Liver (tissue), 9 donors: Measurements from ENCODE around the gene ARHGEF12. TPM values are rescaled to one million over a fixed set of nuclear protein-coding genes. Genes with fewer than 3 reads are reported as not detected.

Source experiments
- DNase-seq: peaks from one replicate; pipeline ENCODE4 v3.0.0-alpha.2; 2017; ENCODE audit warnings: low spot score
- H3K27ac ChIP-seq, 2 donors: one replicate each; pipeline ENCODE4 v1.7.0; 2013; ENCODE audit warnings: inconsistent platforms in 2 of 2, low read length in 2 of 2, control low read depth in 1 of 2, low read depth in 1 of 2, mild to moderate bottlenecking in 1 of 2
- H3K27me3 ChIP-seq, 4 donors: one replicate each; pipeline versions ENCODE4 v1.6.1 to v1.7.0; 2013; ENCODE audit warnings: low read length in 3 of 4, inconsistent platforms in 1 of 4, mild to moderate bottlenecking in 1 of 4, moderate library complexity in 1 of 4; ENCODE audit not compliant: control insufficient read depth in 4 of 4, insufficient read depth in 4 of 4
- H3K36me3 ChIP-seq, 4 donors: one replicate each; pipeline versions ENCODE4 v1.6.1 to v1.7.0; 2013; ENCODE audit warnings: low read length in 3 of 4, mild to moderate bottlenecking in 3 of 4, low read depth in 1 of 4, moderate library complexity in 1 of 4; ENCODE audit not compliant: control insufficient read depth in 4 of 4, insufficient read depth in 3 of 4
- H3K4me1 ChIP-seq, 4 donors: one replicate each; pipeline versions ENCODE4 v1.6.1 to v1.7.0; 2013; ENCODE audit warnings: low read length in 3 of 4, mild to moderate bottlenecking in 3 of 4, moderate library complexity in 1 of 4; ENCODE audit not compliant: control insufficient read depth in 4 of 4, insufficient read depth in 4 of 4
- H3K4me3 ChIP-seq, 3 donors: one replicate each; pipeline versions ENCODE4 v1.6.1 to v1.7.0; 2013; ENCODE audit warnings: low read length in 3 of 3, control low read depth in 1 of 3, low read depth in 1 of 3, mild to moderate bottlenecking in 1 of 3
- H3K9ac ChIP-seq, 2 donors: one replicate each; pipeline ENCODE4 v1.7.0; 2013; ENCODE audit warnings: low read length in 2 of 2, mild to moderate bottlenecking in 2 of 2, moderate library complexity in 2 of 2, control low read depth in 1 of 2, low read depth in 1 of 2
- H3K9me3 ChIP-seq, 4 donors: one replicate each; pipeline versions ENCODE4 v1.6.1 to v1.7.0; 2013; ENCODE audit warnings: low read length in 3 of 4; ENCODE audit not compliant: control insufficient read depth in 4 of 4
- ATF3 ChIP-seq: IDR thresholded peaks from 2 replicates; pipeline ENCODE4 v1.6.1; 2016; ENCODE audit warnings: antibody characterized with exemption
- FOXA1 ChIP-seq: IDR thresholded peaks from 2 replicates; pipeline ENCODE4 v1.6.1; 2016; ENCODE audit warnings: antibody characterized with exemption
- FOXA2 ChIP-seq: IDR thresholded peaks from 2 replicates; pipeline ENCODE4 v1.6.1; 2016; ENCODE audit warnings: antibody characterized with exemption
- HNF4A ChIP-seq, 2 donors: conservative IDR thresholded peaks; 2 replicates each; pipeline ENCODE4 v1.6.1; 2016; ENCODE audit warnings: antibody characterized with exemption in 2 of 2, mild to moderate bottlenecking in 2 of 2
- JUND ChIP-seq, 2 donors: IDR thresholded peaks; 2 replicates each; pipeline ENCODE4 v1.6.1; 2016; ENCODE audit warnings: antibody characterized with exemption in 2 of 2
- MAX ChIP-seq: IDR thresholded peaks from 2 replicates; pipeline ENCODE4 v1.6.1; 2016; ENCODE audit warnings: antibody characterized with exemption
- NR2F2 ChIP-seq: IDR thresholded peaks from 2 replicates; pipeline ENCODE4 v1.6.1; 2016; ENCODE audit warnings: antibody characterized with exemption
- RAD21 ChIP-seq, 2 donors: IDR thresholded peaks; 2 replicates each; pipeline ENCODE4 v1.6.1; 2016; ENCODE audit warnings: antibody characterized with exemption in 2 of 2, mild to moderate bottlenecking in 2 of 2
- REST ChIP-seq: IDR thresholded peaks from 2 replicates; pipeline ENCODE4 v1.6.1; 2016; ENCODE audit warnings: antibody characterized with exemption, mild to moderate bottlenecking
- RXRA ChIP-seq, 2 donors: IDR thresholded peaks; 2 replicates each; pipeline ENCODE4 v1.6.1; 2017 to 2018; ENCODE audit warnings: antibody characterized with exemption in 2 of 2, mild to moderate bottlenecking in 1 of 2
- SP1 ChIP-seq: IDR thresholded peaks from 2 replicates; pipeline ENCODE4 v1.6.1; 2018; ENCODE audit warnings: antibody characterized with exemption, mild to moderate bottlenecking
- TAF1 ChIP-seq: conservative IDR thresholded peaks from 2 replicates; pipeline ENCODE4 v1.6.1; 2016; ENCODE audit warnings: antibody characterized with exemption, mild to moderate bottlenecking
- YY1 ChIP-seq: IDR thresholded peaks from 2 replicates; pipeline ENCODE4 v1.6.1; 2016; ENCODE audit warnings: antibody characterized with exemption, mild to moderate bottlenecking
- WGBS: extraction: QIAGEN DNeasy Blood & Tissue Kit; methylation state at CpG from one replicate; pipeline ENCODE4 v1.1.7; 2013; 5-methylcytosine and 5-hydroxymethylcytosine counted together
- polyA plus RNA-seq, 2 donors: library from polyadenylated mRNA; stranded (reverse) in 1 of 2; unstranded in 1 of 2; fragments of 200-250 nt in 1 of 2; fragments of >200 nt in 1 of 2; fragmentation: Nextera tagmentation in 1 of 2; extraction: Ambion mirVana in 1 of 2; gene quantifications; one replicate each; pipeline versions ENCODE4 v1.2.1 to v1.2.3, GENCODE V29; 2013 to 2015
- total RNA-seq, 2 donors: library from RNA; depleted of rRNA; stranded (reverse); fragments of >200 nt; gene quantifications; one replicate each; pipeline ENCODE4 v1.2.3, GENCODE V29; 2014
- TF ChIP-seq, protein P1 (sequence below): fragments of 150-350 bp; IDR thresholded peaks from 2 replicates; pipeline ENCODE4 v1.5.1; 2017; ENCODE audit warnings: improper control_type of control experiment, low read depth, low read length; ENCODE audit not compliant: missing input control
- donor health status: healthy.
- donor health status: healthy.
- donor health status: healthy.
- donor health status: healthy.
- donor health status: healthy.

ARHGEF12 gene
- total and polyA plus RNA-seq, 4 donors, result 28.0 to 169 (median 53.9) TPM

GRCh38 chr11:120318906-120319305 is 17.3 kb upstream of the ARHGEF12 start:
- no peak for TF ChIP-seq ATF3
- Histone ChIP-seq H3K9me3 (no peaks in the 10 kb centered on the region), H3K27me3 (peaks cover 0 to 2% (median 0%) of the 10 kb centered on the region in 4 donors), H3K4me3 (no peak overlapping the region), H3K4me1 (no peaks in the 10 kb centered on the region), H3K9ac (no peak overlapping the region), H3K27ac (no peak overlapping the region), H3K36me3 (no peaks in the 10 kb centered on the region)
- no peak for DNase-seq
- WGBS, result 87% methylated on average over 4 of the region's 4 CpGs

DNA sequence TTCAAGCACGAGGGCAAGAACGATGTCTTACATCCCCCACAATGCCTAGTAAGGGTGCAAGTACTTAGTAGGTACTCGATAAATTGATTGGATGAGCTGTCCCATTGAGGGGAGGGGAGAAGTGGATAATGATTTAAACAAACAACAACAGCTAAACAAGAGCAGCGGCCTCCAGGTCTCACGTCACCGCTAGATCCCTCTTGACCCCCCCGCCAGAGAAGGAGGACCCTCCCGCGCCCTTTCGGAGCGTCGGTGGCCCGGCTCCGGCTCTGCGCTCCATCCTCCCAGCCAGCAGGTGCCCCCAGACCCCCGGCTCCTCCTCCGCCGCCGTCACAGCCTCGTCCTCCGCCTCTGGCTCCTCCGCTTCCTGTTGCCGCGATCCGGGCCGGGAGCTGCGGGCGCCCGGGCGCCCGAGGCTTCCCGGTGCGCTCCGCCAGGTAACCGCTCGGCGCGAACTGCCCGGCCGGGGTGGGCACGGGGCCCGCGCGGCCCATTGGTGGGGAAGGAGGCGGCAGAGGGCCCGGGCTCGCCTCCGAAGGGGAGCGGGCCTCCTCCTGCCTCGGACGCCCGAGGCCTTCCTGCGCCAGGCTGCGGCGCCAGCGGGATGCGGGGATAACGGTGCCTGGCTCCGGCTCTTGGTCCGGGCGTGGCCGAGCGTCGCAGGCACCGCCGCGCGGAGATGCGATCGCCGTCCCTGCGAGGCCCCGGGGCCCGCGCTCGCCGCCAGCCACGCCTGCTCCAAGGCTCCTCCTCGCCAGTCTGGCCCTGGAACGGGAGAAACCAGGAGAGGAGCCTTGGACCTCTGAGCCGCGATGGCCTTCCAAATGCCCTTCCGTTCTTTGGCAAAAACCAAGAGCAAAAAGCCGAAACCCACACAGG is 11.0 kb upstream of the ARHGEF12 start, which contains the start of gene TLCD5:
Gene TLCD5, plus strand, starts transcription at position 368 of the 879 bp plus-strand sequence. CDS start 2,143 bp downstream, outside the sequence.
- DNase-seq, result peak; percentile 57
- H3K27me3 ChIP-seq, result peaks cover 0 to 3% (median 1%) of the 10 kb centered on the region in 4 donors
- H3K4me3 ChIP-seq, result peak within 1 kb of the TSS; percentile 41 to 64 (median 55)
- peak within 1 kb of the TSS in 1 of 2 donors; percentile 27 for H3K9ac ChIP-seq
- TF ChIP-seq RAD21 (IDR thresholded peaks at IDR 0.05), result no peak
- TF ChIP-seq, protein P1, sequence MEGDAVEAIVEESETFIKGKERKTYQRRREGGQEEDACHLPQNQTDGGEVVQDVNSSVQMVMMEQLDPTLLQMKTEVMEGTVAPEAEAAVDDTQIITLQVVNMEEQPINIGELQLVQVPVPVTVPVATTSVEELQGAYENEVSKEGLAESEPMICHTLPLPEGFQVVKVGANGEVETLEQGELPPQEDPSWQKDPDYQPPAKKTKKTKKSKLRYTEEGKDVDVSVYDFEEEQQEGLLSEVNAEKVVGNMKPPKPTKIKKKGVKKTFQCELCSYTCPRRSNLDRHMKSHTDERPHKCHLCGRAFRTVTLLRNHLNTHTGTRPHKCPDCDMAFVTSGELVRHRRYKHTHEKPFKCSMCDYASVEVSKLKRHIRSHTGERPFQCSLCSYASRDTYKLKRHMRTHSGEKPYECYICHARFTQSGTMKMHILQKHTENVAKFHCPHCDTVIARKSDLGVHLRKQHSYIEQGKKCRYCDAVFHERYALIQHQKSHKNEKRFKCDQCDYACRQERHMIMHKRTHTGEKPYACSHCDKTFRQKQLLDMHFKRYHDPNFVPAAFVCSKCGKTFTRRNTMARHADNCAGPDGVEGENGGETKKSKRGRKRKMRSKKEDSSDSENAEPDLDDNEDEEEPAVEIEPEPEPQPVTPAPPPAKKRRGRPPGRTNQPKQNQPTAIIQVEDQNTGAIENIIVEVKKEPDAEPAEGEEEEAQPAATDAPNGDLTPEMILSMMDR, result no peak
- TF ChIP-seq TAF1, result no peak
- no peak for TF ChIP-seq JUND (IDR thresholded peaks at IDR 0.05)
- no peak for TF ChIP-seq RXRA (IDR thresholded peaks at IDR 0.05)
- no peak for TF ChIP-seq SP1
- no peak for TF ChIP-seq FOXA2
- no peak for TF ChIP-seq YY1
- TF ChIP-seq MAX, result no peak
- TF ChIP-seq ATF3, result no peak
- no peaks in the 10 kb centered on the region for H3K36me3 ChIP-seq
- peaks cover 0 to 13% (median 10%) of the 10 kb centered on the region in 4 donors for H3K4me1 ChIP-seq
- H3K27ac ChIP-seq, result peak within 1 kb of the TSS; percentile 64
- H3K9me3 ChIP-seq, result no peaks in the 10 kb centered on the region
- WGBS, result 3% methylated on average over 84 of the region's 84 CpGs

DNA sequence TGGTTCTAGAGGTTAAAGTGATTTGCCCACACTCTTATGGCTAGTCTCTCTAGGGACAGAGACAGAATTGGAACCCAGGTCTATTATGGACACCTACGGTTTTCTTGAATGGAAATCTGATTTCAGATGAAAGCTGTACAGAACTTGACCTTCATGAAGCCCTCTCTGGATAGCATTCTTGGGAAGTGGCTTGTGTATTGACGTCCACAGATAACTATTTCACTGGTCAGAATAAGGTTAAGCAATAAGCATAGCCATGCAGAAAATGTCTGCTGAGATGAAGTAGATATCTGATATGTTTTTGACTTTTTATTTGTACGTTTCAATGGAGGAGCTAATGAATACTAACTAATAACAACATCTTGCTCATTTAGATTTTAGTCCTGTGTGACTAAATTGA is 10.0 kb upstream of the ARHGEF12 start:
- WGBS, result 79% methylated on average over 3 of the region's 3 CpGs
- TF ChIP-seq MAX (no peak), FOXA1 (no peak), REST (no peak), TAF1 (no peak), NR2F2 (no peak), FOXA2 (no peak), HNF4A (conservative IDR thresholded peaks at IDR 0.05) (no peak)
- no peak overlapping the region for H3K27ac ChIP-seq
- no peak overlapping the region for H3K9ac ChIP-seq
- no peaks in the 10 kb centered on the region for H3K36me3 ChIP-seq
- peaks cover 0 to 13% (median 10%) of the 10 kb centered on the region in 4 donors for H3K4me1 ChIP-seq
- H3K4me3 ChIP-seq, result no peak overlapping the region
- H3K9me3 ChIP-seq, result no peaks in the 10 kb centered on the region
- DNase-seq, result no peak
- peaks cover 0 to 3% (median 1%) of the 10 kb centered on the region in 4 donors for H3K27me3 ChIP-seq
